Measurements from ENCODE around the gene GRK7.

GRK7 gene

GRCh38 chr3:141763088-141763750 is at the start of gene GRK7:
Gene GRK7 (plus strand): TSS chr3:141763408. CDS start chr3:141778285, 14,877 bp downstream.
- no peak for TF ChIP-seq CTCF (IDR thresholded peaks at IDR 0.05)

- TF ChIP-seq CTCF (IDR thresholded peaks at IDR 0.05): no peak
Observed at GRCh38 chr3:141714671-141715070, 48.5 kb upstream of the GRK7 start.

- TF ChIP-seq CTCF (IDR thresholded peaks at IDR 0.05): no peak
Observed at GRCh38 chr3:141722081-141722480, 41.1 kb upstream of the GRK7 start.

GRCh38 chr3:141722648-141723047 is 40.6 kb upstream of the GRK7 start:
- TF ChIP-seq CTCF (IDR thresholded peaks at IDR 0.05): no peak

GRCh38 chr3:141723255-141723654 is 40.0 kb upstream of the GRK7 start:
- no peak for TF ChIP-seq CTCF (IDR thresholded peaks at IDR 0.05)

- no peak for TF ChIP-seq CTCF (IDR thresholded peaks at IDR 0.05)
Observed at GRCh38 chr3:141724186-141724585, 39.0 kb upstream of the GRK7 start.

GRCh38 chr3:141725036-141725435 is 38.2 kb upstream of the GRK7 start:
- no peak for TF ChIP-seq CTCF (IDR thresholded peaks at IDR 0.05)

- no peak for TF ChIP-seq CTCF (IDR thresholded peaks at IDR 0.05)
Observed at GRCh38 chr3:141726483-141726882, 36.7 kb upstream of the GRK7 start.
